Left lung (tissue), 10 donors: Measurements from ENCODE around the gene ASTN1. TPM values are rescaled to one million over a fixed set of nuclear protein-coding genes. Genes with fewer than 3 reads are reported as not detected.

Experiments
- ATAC-seq: fragments of 200-7000 bp; cut with Tn5 transposase; one replicate; pipeline ENCODE4 v1.9.1; 2020; ENCODE audit warnings: moderate library complexity
- DNase-seq, 4 donors: peaks; one replicate each; pipeline ENCODE4 v3.0.0-alpha.2; 2013 to 2020
- H3K27ac ChIP-seq, 2 donors: fragments of 200-600 bp; sonication (generic) in 1 of 2; one replicate each; pipeline versions ENCODE4 v1.5.0 to v1.8.0; 2020 to 2021
- H3K27me3 ChIP-seq, 2 donors: fragments of 200-600 bp; sonication (generic) in 1 of 2; one replicate each; pipeline versions ENCODE4 v1.5.0 to v1.8.0; 2020 to 2021
- H3K36me3 ChIP-seq, 2 donors: fragments of 200-600 bp; sonication (generic) in 1 of 2; one replicate each; pipeline versions ENCODE4 v1.5.0 to v1.8.0; 2020 to 2021
- H3K4me1 ChIP-seq, 2 donors: fragments of 200-600 bp; one replicate each; pipeline ENCODE4 v1.8.0; 2021
- H3K4me3 ChIP-seq, 2 donors: fragments of 200-600 bp; sonication (generic) in 1 of 2; one replicate each; pipeline versions ENCODE4 v1.5.0 to v1.8.0; 2020 to 2021; ENCODE audit warnings: mild to moderate bottlenecking in 1 of 2
- H3K9me3 ChIP-seq, 2 donors: fragments of 200-600 bp; sonication (generic) in 1 of 2; one replicate each; pipeline versions ENCODE4 v1.5.0 to v1.8.0; 2020 to 2021
- intact Hi-C, 2 donors: fragments of 100-400 bp; cut with DNase I; formaldehyde crosslinking; loops; one replicate each; pipeline versions ENCODE4 v1.11.2 to v1.14.2; 2022
- polyA plus RNA-seq, 6 donors: library from polyadenylated mRNA; unstranded; fragments of 120-200 nt; gene quantifications; one replicate each; pipeline ENCODE4 v1.2.1, GENCODE V29; 2013; ENCODE audit not compliant: insufficient read length in 6 of 6
- total RNA-seq, 2 donors: library from RNA; stranded (reverse); fragmentation: NEBNext Ultra II Directional; extraction: Animal tissue kit (Norgen Biotek cat#: 25700); gene quantifications; one replicate each; pipeline ENCODE4 v1.2.1, GENCODE V29; 2021
- TF ChIP-seq, protein P1 (sequence below), 2 donors: fragments of 200-600 bp; sonication (generic) in 1 of 2; IDR thresholded peaks; one replicate each; pipeline versions ENCODE4 v1.5.0 to v1.8.0; 2021; ENCODE audit warnings: antibody characterized with exemption in 2 of 2
- donor health status: DM: no; HTN: yes; CAD: no.
- donor health status: DM: no; HTN: no; CAD: no.

Gene ASTN1
- total and polyA plus RNA-seq, 8 donors: 0.10 to 3.1 (median 2.2) TPM

DNA sequence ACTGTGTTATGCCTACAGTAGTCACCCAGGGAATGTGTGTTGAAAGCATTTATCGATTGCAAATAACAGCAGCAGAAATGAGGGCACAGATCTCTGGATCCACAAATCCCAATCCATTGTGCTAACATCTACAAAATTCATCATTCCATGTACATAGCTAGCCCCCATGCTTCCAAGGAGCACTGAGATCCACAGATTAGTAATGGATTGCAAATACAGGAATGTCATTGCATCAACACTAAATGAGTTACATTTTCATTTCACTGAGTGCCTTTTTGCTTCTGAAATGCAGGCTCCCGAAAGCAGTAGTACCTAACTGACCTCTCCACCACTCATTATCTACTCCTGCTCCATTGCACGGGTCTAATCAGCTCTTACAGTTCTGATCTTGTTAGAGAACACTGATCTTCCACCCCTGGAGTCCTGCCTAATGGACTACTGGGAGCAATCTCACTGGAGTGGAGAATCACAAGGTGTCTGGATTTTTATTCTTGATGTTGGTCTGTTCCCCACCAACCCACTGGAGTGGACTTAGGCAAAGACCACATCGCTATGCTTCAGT lies 30.5 kb downstream of the ASTN1 start:
- Histone ChIP-seq H3K27me3 (no peaks in the 10 kb centered on the region), H3K36me3 (no peaks in the 10 kb centered on the region), H3K27ac (no peak overlapping the region), H3K4me3 (no peak overlapping the region), H3K9me3 (no peaks in the 10 kb centered on the region), H3K4me1 (no peaks in the 10 kb centered on the region)
- DNase-seq (no peak), ATAC-seq (no peak)
- TF ChIP-seq, protein P1, sequence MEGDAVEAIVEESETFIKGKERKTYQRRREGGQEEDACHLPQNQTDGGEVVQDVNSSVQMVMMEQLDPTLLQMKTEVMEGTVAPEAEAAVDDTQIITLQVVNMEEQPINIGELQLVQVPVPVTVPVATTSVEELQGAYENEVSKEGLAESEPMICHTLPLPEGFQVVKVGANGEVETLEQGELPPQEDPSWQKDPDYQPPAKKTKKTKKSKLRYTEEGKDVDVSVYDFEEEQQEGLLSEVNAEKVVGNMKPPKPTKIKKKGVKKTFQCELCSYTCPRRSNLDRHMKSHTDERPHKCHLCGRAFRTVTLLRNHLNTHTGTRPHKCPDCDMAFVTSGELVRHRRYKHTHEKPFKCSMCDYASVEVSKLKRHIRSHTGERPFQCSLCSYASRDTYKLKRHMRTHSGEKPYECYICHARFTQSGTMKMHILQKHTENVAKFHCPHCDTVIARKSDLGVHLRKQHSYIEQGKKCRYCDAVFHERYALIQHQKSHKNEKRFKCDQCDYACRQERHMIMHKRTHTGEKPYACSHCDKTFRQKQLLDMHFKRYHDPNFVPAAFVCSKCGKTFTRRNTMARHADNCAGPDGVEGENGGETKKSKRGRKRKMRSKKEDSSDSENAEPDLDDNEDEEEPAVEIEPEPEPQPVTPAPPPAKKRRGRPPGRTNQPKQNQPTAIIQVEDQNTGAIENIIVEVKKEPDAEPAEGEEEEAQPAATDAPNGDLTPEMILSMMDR (IDR thresholded peaks at IDR 0.05): no peak
- intact Hi-C loops: loop anchor here in 1 of 2 donors (10.0 kb wide), 1 partner anchor 69 kb away; no protein-coding TSS in a partner anchor

DNA sequence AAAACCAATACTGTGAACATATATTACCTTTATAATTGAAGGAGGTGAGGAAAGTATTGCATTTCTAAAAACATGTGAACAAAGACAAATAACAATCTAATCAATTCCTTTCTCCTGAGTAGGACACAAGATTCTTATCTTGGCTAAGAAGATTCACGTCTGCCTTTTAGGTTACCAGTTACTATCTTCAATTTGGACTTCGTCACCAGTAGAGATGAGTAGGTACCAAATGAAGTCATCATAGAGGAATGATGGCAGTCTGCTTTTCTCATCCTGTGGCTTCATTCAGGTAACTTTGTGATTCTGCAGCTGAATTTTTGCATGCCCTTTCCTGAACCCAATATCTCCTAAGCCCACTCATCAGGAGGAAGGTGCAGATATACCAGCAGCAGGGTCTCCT lies 32.4 kb downstream of the ASTN1 start:
- intact Hi-C loops: loop anchor here in 1 of 2 donors (10.0 kb wide), 1 partner anchor 67 kb away; no protein-coding TSS in a partner anchor
- Histone ChIP-seq H3K4me1 (no peaks in the 10 kb centered on the region), H3K27me3 (no peaks in the 10 kb centered on the region), H3K36me3 (no peaks in the 10 kb centered on the region), H3K4me3 (no peak overlapping the region), H3K9me3 (no peaks in the 10 kb centered on the region), H3K27ac (no peak overlapping the region)
- TF ChIP-seq, protein P1 (IDR thresholded peaks at IDR 0.05): no peak
- DNase-seq (no peak), ATAC-seq (no peak)

DNA sequence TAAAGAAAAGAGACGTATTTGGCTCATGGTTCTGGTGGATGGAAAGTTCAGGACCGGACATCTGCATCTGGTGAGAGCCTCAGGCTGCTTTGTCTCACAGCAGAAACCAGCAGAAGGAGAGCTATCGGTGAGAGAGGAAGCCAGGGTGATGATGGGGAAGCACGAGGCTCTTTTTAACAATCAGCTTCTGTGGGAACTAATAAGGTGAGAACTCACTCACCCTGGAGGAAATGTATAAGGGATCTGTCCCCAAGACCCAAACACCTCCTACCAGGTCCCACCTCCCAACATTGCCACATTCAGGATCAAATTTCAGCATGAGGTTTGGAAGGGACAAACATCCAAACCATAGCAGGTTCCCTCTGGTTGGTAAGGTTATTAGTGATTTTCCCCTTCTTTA lies 32.8 kb downstream of the ASTN1 start:
- intact Hi-C loops: loop anchor here in 1 of 2 donors (10.0 kb wide), 1 partner anchor 67 kb away; no protein-coding TSS in a partner anchor

DNA sequence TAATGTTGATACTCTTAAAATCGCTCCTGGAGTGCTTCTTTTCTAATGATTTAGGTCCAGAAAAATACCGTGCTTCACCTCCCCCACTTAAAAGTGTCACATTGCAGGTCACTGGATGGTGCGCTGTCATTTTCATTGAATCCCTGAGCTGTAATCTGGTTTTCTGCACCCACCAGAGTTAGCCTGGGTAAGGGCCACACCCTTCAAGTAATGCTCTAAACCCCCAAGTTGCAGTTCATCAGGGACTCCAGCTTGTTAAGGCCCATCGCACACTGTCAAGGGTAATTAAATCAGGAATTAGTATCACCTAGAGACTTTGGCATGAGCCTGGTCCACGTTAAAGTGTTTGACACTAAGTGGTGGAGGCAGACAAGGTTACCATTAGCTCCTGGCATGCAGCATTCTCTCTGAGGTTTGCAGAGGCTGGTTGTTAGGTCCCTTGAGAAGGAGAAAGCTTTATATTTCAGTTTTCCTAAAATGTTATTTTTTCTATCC lies 34.0 kb downstream of the ASTN1 start:
- intact Hi-C loops: loop anchor here in 1 of 2 donors (10.0 kb wide), 1 partner anchor 66 kb away; no protein-coding TSS in a partner anchor
- DNase-seq: no peak
- Histone ChIP-seq H3K4me3 (no peak overlapping the region), H3K36me3 (no peaks in the 10 kb centered on the region), H3K9me3 (no peaks in the 10 kb centered on the region), H3K4me1 (no peaks in the 10 kb centered on the region), H3K27ac (no peak overlapping the region), H3K27me3 (no peaks in the 10 kb centered on the region)
- no peak for ATAC-seq
- TF ChIP-seq, protein P1 (IDR thresholded peaks at IDR 0.05): no peak

More for the DNA sequence above, 32.8 kb downstream of the ASTN1 start:
- ATAC-seq (no peak), DNase-seq (no peak)
- Histone ChIP-seq H3K27me3 (no peaks in the 10 kb centered on the region), H3K36me3 (no peaks in the 10 kb centered on the region), H3K27ac (no peak overlapping the region), H3K9me3 (no peaks in the 10 kb centered on the region), H3K4me1 (no peaks in the 10 kb centered on the region), H3K4me3 (no peak overlapping the region)
- TF ChIP-seq, protein P1 (IDR thresholded peaks at IDR 0.05): no peak

DNA sequence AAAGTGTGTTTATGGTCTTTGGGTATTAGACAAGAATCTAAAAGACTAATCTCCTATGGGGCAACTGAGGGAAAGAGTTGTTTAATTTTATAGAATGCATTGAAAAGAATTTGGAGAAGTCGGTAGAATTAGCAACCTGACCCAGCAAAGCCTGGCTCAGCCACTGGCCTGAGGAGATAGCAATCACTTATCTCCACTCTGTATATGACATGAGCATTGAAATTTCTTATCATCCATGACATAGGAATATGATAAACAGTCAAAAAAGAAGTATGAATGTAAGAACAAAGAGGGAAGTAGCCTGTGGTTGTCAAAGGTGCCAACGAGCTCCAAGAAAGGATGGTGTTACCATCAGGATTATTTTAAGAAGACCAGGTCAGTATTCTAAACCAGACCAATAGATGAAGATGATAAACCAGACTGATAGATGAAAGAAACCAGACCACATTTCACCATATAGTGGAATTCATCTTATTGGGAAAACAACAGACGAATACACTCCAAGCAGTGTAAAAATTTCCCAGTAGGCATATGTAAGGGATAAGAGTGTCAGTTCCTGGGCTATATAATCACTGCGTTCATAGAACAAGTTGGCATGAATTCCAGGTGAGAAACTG lies 35.7 kb downstream of the ASTN1 start:
- H3K27me3 ChIP-seq: no peaks in the 10 kb centered on the region
- H3K9me3 ChIP-seq: no peaks in the 10 kb centered on the region
- no peaks in the 10 kb centered on the region for H3K4me1 ChIP-seq
- TF ChIP-seq, protein P1 (IDR thresholded peaks at IDR 0.05): no peak
- H3K27ac ChIP-seq: no peak overlapping the region
- no peaks in the 10 kb centered on the region for H3K36me3 ChIP-seq
- ATAC-seq: no peak
- intact Hi-C loops: no loop called here
- DNase-seq: no peak
- H3K4me3 ChIP-seq: no peak overlapping the region
